C4-2B (cell line): Measurements from ENCODE around the gene RAB1A.

Experiments used
- ZFX ChIP-seq: fragments of 450-650 bp; IDR thresholded peaks from 2 replicates; pipeline ENCODE4 v1.6.1; 2017
- TF ChIP-seq, protein P1 (sequence below): fragments of 450-650 bp; conservative IDR thresholded peaks from 2 replicates; pipeline ENCODE4 v1.5.1; 2017; ENCODE audit warnings: mild to moderate bottlenecking

- TF ChIP-seq, protein P1, sequence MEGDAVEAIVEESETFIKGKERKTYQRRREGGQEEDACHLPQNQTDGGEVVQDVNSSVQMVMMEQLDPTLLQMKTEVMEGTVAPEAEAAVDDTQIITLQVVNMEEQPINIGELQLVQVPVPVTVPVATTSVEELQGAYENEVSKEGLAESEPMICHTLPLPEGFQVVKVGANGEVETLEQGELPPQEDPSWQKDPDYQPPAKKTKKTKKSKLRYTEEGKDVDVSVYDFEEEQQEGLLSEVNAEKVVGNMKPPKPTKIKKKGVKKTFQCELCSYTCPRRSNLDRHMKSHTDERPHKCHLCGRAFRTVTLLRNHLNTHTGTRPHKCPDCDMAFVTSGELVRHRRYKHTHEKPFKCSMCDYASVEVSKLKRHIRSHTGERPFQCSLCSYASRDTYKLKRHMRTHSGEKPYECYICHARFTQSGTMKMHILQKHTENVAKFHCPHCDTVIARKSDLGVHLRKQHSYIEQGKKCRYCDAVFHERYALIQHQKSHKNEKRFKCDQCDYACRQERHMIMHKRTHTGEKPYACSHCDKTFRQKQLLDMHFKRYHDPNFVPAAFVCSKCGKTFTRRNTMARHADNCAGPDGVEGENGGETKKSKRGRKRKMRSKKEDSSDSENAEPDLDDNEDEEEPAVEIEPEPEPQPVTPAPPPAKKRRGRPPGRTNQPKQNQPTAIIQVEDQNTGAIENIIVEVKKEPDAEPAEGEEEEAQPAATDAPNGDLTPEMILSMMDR, result no peak
- TF ChIP-seq ZFX, result no peak
Observed at GRCh38 chr2:65159906-65160305, 30.0 kb upstream of the RAB1A start.
